Measurements from ENCODE around the gene RHOH. TPM values are rescaled to one million over a fixed set of nuclear protein-coding genes. Genes with fewer than 3 reads are reported as not detected.
A peak's percentile ranks its signal among the peaks of the same experiment; 100 is the strongest.

The RHOH gene
- total and polyA plus RNA-seq, 9 of the 15 experiments (the other 6 are each of a cell fraction or from before 2014, with no cell fraction given): 14.3 to 37.7 (median 23.2) TPM

DNA sequence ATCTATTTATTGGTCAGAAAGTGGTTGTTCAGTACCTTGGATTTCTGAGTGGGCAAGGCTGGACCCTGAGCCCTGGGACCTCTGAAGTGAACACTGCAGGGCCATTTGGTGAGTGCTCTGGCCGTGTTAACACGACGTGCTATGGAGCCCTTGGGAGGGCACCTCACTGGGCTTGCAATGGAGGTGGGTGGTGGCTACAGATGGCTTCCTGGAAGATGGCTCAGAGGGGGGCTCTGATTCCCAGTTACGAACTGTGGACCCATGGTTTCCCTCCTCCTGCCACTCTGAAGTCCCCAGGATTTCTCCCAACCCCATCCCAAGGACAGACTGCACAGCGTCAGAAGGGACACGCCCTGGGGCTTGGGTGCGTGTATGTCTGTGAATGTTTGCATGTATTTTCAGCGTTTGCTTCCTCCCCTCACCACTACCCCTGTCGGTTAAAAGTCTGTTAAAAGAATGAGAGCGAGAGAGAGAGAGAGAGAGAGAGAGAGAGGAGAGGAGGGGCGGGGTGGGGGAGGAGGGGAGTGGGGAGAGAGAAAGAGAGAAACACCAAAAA, 3.7 kb upstream of the RHOH start (continued):
- peak; percentile 10; the same call in 1 of the 2 replicates for TF ChIP-seq SMAD4 (CRISPR knock-in tag; conservative IDR thresholded peaks at IDR 0.05)
- no peak for TF ChIP-seq KDM5B (IDR thresholded peaks at IDR 0.05; ENCODE audit: insufficient replicate concordance, low read depth, low read length)
- no peak for TF ChIP-seq SIX5 (IDR thresholded peaks at IDR 0.05; ENCODE audit: borderline replicate concordance in 1 of 2, insufficient read depth in 1 of 2, low read depth in 1 of 2, low read length in 2 of 2)

DNA sequence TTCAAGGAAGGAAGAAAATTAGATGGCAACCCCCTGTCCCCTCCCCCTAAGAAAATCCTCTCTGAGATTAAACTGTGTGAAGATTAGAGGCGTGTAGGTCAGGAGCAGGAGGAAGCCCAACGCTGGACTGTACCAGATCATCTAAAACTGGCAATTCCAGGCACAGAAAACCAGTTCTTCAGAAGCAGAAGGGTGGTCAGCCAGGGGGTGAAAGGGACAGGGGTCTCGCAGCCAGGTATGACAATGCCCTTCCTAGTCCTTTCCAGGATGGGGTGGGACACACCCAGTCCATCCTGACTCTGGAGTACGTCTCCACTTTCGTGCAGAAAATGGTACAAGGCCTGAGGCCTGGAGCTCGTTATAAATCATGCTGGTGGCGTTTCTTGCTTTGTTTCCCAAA, 3.3 kb upstream of the RHOH start:
- WGBS (ENCODE audit: insufficient coverage, low coverage, missing lambda C conversion rate): 25% methylated on average over 7 of the region's 7 CpGs
- in situ Hi-C loops (cut with MboI) (no loop called here), intact Hi-C loops (cut with micrococcal nuclease) (no loop called here)
- no peak overlapping the region for H3K4me3 ChIP-seq
- H3K4me1 ChIP-seq (replicated peaks in 1 of 2; ENCODE audit: control insufficient read depth in 2 of 2, insufficient read depth in 2 of 2, low read length in 2 of 2): peaks cover 28 to 43% of the 10 kb centered on the region in 2 experiments
- H3K9ac ChIP-seq (ENCODE audit: insufficient read depth in 1 of 2, low read depth in 2 of 2, low read length in 2 of 2): peak overlapping the region; percentile 42 to 77; a peak in 2 of 4 replicates
- H4K20me1 ChIP-seq (replicated peaks; ENCODE audit: control insufficient read depth, insufficient read depth, low read length): no peaks in the 10 kb centered on the region
- no peaks in the 10 kb centered on the region for H3K36me3 ChIP-seq (ENCODE audit: control insufficient read depth, insufficient read depth, low read length)
- H3K9me1 ChIP-seq (ENCODE audit: control insufficient read depth, insufficient read depth, low read length): no peaks in the 10 kb centered on the region
- peaks cover 19% of the 10 kb centered on the region for H3K79me2 ChIP-seq (ENCODE audit: control insufficient read depth, insufficient read depth, low read length)
- ChIA-PET CTCF (ENCODE audit: low intra/inter-chr PET ratio) (no interaction called here), POLR2A (interaction anchor here (0.7 kb wide), 1 partner anchor 10 kb away, joined by 3 read pairs; no protein-coding TSS in a partner anchor)
- ATAC-seq: no peak; the same call in 2 of the 3 replicates
- H3K9me3 ChIP-seq (replicated peaks; ENCODE audit: control insufficient read depth, insufficient read depth, low read depth, low read length): no peaks in the 10 kb centered on the region
- H3K27me3 ChIP-seq (ENCODE audit: control insufficient read depth in 2 of 2, insufficient read depth in 2 of 2, low read length in 2 of 2): no peaks in the 10 kb centered on the region
- no peak for FAIRE-seq
- H3K27ac ChIP-seq (ENCODE audit: extremely low read depth, low read depth, low read length): peak overlapping the region; percentile 67
- DNase-seq (ENCODE audit: extremely low read depth in 1 of 4, low spot score in 3 of 4): no peak
- BruUV-seq (replicated peaks): no TSS peak
- H3K4me2 ChIP-seq (ENCODE audit: insufficient read depth, low read length): peak overlapping the region; percentile 66
- peak overlapping the region; percentile 94 for H2AFZ ChIP-seq (ENCODE audit: low read depth, low read length)
- TF ChIP-seq ARHGAP35 (IDR thresholded peaks at IDR 0.05; ENCODE audit: partially characterized antibody) (no peak), BRD4 (IDR thresholded peaks at IDR 0.05) (0 out of 2 replicates have a peak, but pooled peaks have one; percentile 15), SRF (CRISPR knock-in tag; IDR thresholded peaks at IDR 0.05) (no peak), TARDBP (IDR thresholded peaks at IDR 0.05) (no peak), HDAC3 (IDR thresholded peaks at IDR 0.05; ENCODE audit: borderline replicate concordance, partially characterized antibody) (no peak), ZNF778 (CRISPR knock-in tag; IDR thresholded peaks at IDR 0.05) (no peak), ZNF785 (CRISPR knock-in tag; IDR thresholded peaks at IDR 0.05) (no peak), MEIS2 (IDR thresholded peaks at IDR 0.05; ENCODE audit: partially characterized antibody) (peak; percentile 68), ARID1B (IDR thresholded peaks at IDR 0.05) (no peak), XRCC3 (IDR thresholded peaks at IDR 0.05) (no peak)
- TF ChIP-seq, protein P1, sequence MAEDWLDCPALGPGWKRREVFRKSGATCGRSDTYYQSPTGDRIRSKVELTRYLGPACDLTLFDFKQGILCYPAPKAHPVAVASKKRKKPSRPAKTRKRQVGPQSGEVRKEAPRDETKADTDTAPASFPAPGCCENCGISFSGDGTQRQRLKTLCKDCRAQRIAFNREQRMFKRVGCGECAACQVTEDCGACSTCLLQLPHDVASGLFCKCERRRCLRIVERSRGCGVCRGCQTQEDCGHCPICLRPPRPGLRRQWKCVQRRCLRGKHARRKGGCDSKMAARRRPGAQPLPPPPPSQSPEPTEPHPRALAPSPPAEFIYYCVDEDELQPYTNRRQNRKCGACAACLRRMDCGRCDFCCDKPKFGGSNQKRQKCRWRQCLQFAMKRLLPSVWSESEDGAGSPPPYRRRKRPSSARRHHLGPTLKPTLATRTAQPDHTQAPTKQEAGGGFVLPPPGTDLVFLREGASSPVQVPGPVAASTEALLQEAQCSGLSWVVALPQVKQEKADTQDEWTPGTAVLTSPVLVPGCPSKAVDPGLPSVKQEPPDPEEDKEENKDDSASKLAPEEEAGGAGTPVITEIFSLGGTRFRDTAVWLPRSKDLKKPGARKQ (CRISPR knock-in tag; IDR thresholded peaks at IDR 0.05): no peak
- TF ChIP-seq, protein P2, sequence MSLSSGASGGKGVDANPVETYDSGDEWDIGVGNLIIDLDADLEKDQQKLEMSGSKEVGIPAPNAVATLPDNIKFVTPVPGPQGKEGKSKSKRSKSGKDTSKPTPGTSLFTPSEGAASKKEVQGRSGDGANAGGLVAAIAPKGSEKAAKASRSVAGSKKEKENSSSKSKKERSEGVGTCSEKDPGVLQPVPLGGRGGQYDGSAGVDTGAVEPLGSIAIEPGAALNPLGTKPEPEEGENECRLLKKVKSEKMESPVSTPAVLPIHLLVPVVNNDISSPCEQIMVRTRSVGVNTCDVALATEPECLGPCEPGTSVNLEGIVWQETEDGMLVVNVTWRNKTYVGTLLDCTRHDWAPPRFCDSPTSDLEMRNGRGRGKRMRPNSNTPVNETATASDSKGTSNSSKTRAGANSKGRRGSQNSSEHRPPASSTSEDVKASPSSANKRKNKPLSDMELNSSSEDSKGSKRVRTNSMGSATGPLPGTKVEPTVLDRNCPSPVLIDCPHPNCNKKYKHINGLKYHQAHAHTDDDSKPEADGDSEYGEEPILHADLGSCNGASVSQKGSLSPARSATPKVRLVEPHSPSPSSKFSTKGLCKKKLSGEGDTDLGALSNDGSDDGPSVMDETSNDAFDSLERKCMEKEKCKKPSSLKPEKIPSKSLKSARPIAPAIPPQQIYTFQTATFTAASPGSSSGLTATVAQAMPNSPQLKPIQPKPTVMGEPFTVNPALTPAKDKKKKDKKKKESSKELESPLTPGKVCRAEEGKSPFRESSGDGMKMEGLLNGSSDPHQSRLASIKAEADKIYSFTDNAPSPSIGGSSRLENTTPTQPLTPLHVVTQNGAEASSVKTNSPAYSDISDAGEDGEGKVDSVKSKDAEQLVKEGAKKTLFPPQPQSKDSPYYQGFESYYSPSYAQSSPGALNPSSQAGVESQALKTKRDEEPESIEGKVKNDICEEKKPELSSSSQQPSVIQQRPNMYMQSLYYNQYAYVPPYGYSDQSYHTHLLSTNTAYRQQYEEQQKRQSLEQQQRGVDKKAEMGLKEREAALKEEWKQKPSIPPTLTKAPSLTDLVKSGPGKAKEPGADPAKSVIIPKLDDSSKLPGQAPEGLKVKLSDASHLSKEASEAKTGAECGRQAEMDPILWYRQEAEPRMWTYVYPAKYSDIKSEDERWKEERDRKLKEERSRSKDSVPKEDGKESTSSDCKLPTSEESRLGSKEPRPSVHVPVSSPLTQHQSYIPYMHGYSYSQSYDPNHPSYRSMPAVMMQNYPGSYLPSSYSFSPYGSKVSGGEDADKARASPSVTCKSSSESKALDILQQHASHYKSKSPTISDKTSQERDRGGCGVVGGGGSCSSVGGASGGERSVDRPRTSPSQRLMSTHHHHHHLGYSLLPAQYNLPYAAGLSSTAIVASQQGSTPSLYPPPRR (CRISPR knock-in tag; IDR thresholded peaks at IDR 0.05; ENCODE audit: borderline replicate concordance): no peak

All from K562 (cell line).